Colonic mucosa (tissue), 4 donors: ENCODE data around the gene MAP3K14. TPM values are rescaled to one million over a fixed set of nuclear protein-coding genes. Genes with fewer than 3 reads are reported as not detected.

Experiments used
- DNase-seq: peaks from one replicate; pipeline ENCODE4 v3.0.0-alpha.2; 2020
- H3K27ac ChIP-seq: fragments of 200-600 bp; one replicate; pipeline ENCODE4 v1.8.0; 2021
- H3K27me3 ChIP-seq: fragments of 200-600 bp; one replicate; pipeline ENCODE4 v1.8.0; 2021
- H3K36me3 ChIP-seq: fragments of 200-600 bp; one replicate; pipeline ENCODE4 v1.8.0; 2021
- H3K4me1 ChIP-seq: fragments of 200-600 bp; one replicate; pipeline ENCODE4 v1.8.0; 2021; ENCODE audit warnings: mild to moderate bottlenecking
- H3K4me3 ChIP-seq: fragments of 200-600 bp; one replicate; pipeline ENCODE4 v1.8.0; 2021
- H3K9ac ChIP-seq, 2 donors: one replicate each; pipeline ENCODE4 v1.7.0; 2013; ENCODE audit warnings: control low read depth in 2 of 2, low read depth in 2 of 2, low read length in 2 of 2
- H3K9me3 ChIP-seq: fragments of 200-600 bp; one replicate; pipeline ENCODE4 v1.8.0; 2021
- CTCF ChIP-seq: fragments of 200-600 bp; IDR thresholded peaks from one replicate; pipeline ENCODE4 v1.8.0; 2022; ENCODE audit warnings: antibody characterized with exemption, mild to moderate bottlenecking
- intact Hi-C: fragments of 100-400 bp; cut with DNase I; formaldehyde crosslinking; loops from one replicate; pipeline ENCODE4 v1.14.1; 2022
- total RNA-seq, 2 donors: library from RNA; stranded (reverse); fragmentation: NEBNext Ultra II Directional in 1 of 2; extraction: Animal tissue kit (Norgen Biotek cat#: 25700) in 1 of 2; gene quantifications; one replicate each; pipeline ENCODE4 v1.2.1, GENCODE V29; 2021
- donor health status: healthy.
- donor health status: DM: no; HTN: no; CAD: no.
- donor health status: DM: no; HTN: no; CAD: no.

The MAP3K14 gene
- total RNA-seq, 2 donors from 2014 or later = 11.1 to 15.0 TPM

GRCh38 chr17:45224671-45225050, 92.2 kb downstream of the MAP3K14 start:
- Histone ChIP-seq H3K27ac (peak overlapping the region; percentile 84), H3K9me3 (no peaks in the 10 kb centered on the region), H3K4me3 (peak overlapping the region; percentile 22), H3K36me3 (no peaks in the 10 kb centered on the region), H3K9ac (peak overlapping the region; percentile 19 to 76), H3K27me3 (peaks cover 18% of the 10 kb centered on the region), H3K4me1 (peaks cover 9% of the 10 kb centered on the region)
- no peak for TF ChIP-seq CTCF
- intact Hi-C loops = no loop called here
- DNase-seq = no peak

GRCh38 chr17:45223539-45224528, 93.0 kb downstream of the MAP3K14 start:
- Histone ChIP-seq H3K4me1 (peaks cover 9% of the 10 kb centered on the region), H3K4me3 (peak overlapping the region; percentile 42), H3K27ac (peak overlapping the region; percentile 84), H3K9me3 (no peaks in the 10 kb centered on the region), H3K36me3 (no peaks in the 10 kb centered on the region), H3K27me3 (peaks cover 18% of the 10 kb centered on the region), H3K9ac (peak overlapping the region; percentile 76)
- peak; percentile 21 for DNase-seq
- intact Hi-C loops = no loop called here
- no peak for TF ChIP-seq CTCF

DNA sequence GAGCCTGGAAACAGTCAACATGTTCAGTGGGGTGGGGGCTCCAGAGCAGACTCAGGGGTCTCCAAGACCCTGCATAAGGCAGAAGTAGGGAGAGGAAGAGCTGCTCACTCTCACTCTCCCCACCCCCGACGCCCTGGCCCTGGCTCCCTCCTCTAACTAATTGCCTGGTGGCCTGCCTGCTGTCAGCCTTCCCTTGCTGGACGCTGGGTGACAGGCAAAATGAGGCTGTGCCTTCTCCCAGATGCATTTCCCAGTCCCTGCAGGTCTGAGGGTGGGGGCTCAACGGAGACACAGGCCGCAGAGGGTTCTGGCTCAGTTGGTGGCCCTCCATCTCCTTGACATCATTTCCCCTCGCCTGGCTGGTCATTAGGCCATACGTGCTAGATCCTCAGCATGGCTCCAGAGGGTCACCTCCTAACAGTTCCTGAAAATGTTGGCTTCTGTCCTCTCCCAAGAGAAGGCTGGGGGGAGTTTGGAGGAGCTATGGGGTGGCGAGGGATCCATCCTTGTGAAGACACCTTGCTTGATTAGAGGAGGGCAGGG, 93.8 kb downstream of the MAP3K14 start:
- no peaks in the 10 kb centered on the region for H3K36me3 ChIP-seq
- peak; percentile 41 for DNase-seq
- H3K9me3 ChIP-seq = no peaks in the 10 kb centered on the region
- H3K4me1 ChIP-seq = peaks cover 3% of the 10 kb centered on the region
- intact Hi-C loops = no loop called here
- peak overlapping the region; percentile 76 for H3K9ac ChIP-seq
- TF ChIP-seq CTCF = no peak
- H3K4me3 ChIP-seq = peak overlapping the region; percentile 42
- peak overlapping the region; percentile 84 for H3K27ac ChIP-seq
- H3K27me3 ChIP-seq = peaks cover 18% of the 10 kb centered on the region

DNA sequence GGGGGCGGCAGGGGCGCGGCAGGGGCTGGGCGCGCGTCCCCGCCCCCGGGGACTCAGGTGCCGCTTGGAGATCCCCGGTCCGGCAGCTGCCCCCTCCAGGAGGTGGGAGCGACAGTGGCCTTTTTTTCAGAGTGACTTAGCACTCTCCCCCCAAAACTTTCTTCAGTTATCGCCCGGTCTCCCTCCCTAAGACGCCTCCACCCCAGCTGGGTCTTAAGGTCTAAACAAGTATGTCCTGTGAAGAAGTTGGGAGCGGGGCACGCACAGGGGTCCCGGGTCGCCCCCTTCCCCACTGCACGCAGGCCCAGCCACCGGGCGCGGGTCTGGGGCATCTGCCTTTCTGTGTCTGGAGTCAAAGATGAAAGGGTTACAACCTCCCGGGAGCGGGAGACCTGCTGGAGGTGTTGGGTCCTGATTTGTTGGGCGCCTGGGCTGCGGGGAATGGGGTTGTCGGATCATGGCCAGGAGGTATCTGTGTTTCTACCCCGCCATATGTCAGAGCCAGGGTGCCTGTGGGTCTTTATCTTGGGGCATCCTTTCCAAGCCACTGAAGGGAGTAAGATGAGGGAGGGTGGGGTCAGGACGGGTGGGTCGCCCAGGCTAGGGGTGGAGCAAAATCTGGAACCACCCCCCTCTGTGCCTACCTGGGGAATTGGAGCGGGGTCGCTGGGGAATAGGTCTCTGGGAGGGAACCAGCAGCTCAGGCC, 94.4 kb downstream of the MAP3K14 start:
- Histone ChIP-seq H3K27me3 (peaks cover 18% of the 10 kb centered on the region), H3K9me3 (no peaks in the 10 kb centered on the region), H3K4me1 (no peaks in the 10 kb centered on the region), H3K9ac (peak overlapping the region; percentile 76), H3K36me3 (no peaks in the 10 kb centered on the region), H3K4me3 (peak overlapping the region; percentile 42), H3K27ac (peak overlapping the region; percentile 84)
- DNase-seq = peak; percentile 24
- intact Hi-C loops = no loop called here
- no peak for TF ChIP-seq CTCF

GRCh38 chr17:45222014-45222288, 94.9 kb downstream of the MAP3K14 start:
- DNase-seq = no peak
- Histone ChIP-seq H3K27me3 (peaks cover 18% of the 10 kb centered on the region), H3K9me3 (no peaks in the 10 kb centered on the region), H3K27ac (peak overlapping the region; percentile 84), H3K4me3 (peak overlapping the region; percentile 42), H3K36me3 (no peaks in the 10 kb centered on the region), H3K9ac (peak overlapping the region in 1 of 2 donors; percentile 76), H3K4me1 (no peaks in the 10 kb centered on the region)
- intact Hi-C loops = no loop called here
- TF ChIP-seq CTCF = no peak
